GM13977 (cell line): ENCODE data around the gene GKN2.

ENCODE experiments used
- DNase-seq: peaks from one replicate; pipeline ENCODE4 v3.0.0; 2012; ENCODE audit warnings: low spot score
- in situ Hi-C: fragments of 300-500 bp; cut with MboI; formaldehyde crosslinking; loops from one replicate; pipeline ENCODE4 v1.12.0; 2022; ENCODE audit warnings: low sequenced_read_pairs, low pct_unique_long_range_greater_than_20kb, mixed read lengths, inconsistent platforms; ENCODE audit not compliant: unreplicated experiment
- TF ChIP-seq, protein P1 (sequence below): IDR thresholded peaks from 2 replicates; pipeline ENCODE4 v1.5.1; 2012; ENCODE audit warnings: mild to moderate bottlenecking, control low read depth; ENCODE audit not compliant: insufficient read depth; ENCODE audit errors: extremely low read depth, missing control alignments

GKN2 gene

GRCh38 chr2:68992933-68993332, 40.2 kb upstream of the GKN2 start:
- DNase-seq = no peak
- in situ Hi-C loops = no loop called here
- TF ChIP-seq, protein P1, sequence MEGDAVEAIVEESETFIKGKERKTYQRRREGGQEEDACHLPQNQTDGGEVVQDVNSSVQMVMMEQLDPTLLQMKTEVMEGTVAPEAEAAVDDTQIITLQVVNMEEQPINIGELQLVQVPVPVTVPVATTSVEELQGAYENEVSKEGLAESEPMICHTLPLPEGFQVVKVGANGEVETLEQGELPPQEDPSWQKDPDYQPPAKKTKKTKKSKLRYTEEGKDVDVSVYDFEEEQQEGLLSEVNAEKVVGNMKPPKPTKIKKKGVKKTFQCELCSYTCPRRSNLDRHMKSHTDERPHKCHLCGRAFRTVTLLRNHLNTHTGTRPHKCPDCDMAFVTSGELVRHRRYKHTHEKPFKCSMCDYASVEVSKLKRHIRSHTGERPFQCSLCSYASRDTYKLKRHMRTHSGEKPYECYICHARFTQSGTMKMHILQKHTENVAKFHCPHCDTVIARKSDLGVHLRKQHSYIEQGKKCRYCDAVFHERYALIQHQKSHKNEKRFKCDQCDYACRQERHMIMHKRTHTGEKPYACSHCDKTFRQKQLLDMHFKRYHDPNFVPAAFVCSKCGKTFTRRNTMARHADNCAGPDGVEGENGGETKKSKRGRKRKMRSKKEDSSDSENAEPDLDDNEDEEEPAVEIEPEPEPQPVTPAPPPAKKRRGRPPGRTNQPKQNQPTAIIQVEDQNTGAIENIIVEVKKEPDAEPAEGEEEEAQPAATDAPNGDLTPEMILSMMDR = no peak

GRCh38 chr2:68992341-68992740, 39.6 kb upstream of the GKN2 start:
- TF ChIP-seq, protein P1 = no peak
- no peak for DNase-seq
- in situ Hi-C loops = no loop called here

- in situ Hi-C loops = no loop called here
- TF ChIP-seq, protein P1 = no peak
These were observed 36.3 kb upstream of the GKN2 start for GRCh38 chr2:68989035-68989434.

GRCh38 chr2:68987021-68987503, 34.4 kb upstream of the GKN2 start:
- in situ Hi-C loops = no loop called here
- TF ChIP-seq, protein P1 = no peak
- no peak for DNase-seq

More at GRCh38 chr2:68989035-68989434, 36.3 kb upstream of the GKN2 start:
- DNase-seq = no peak

GRCh38 chr2:68980956-68981355, 28.3 kb upstream of the GKN2 start:
- no peak for DNase-seq

GRCh38 chr2:68978098-68978497, 25.4 kb upstream of the GKN2 start:
- TF ChIP-seq, protein P1 = no peak
- DNase-seq = no peak
- in situ Hi-C loops = no loop called here

More at GRCh38 chr2:68980956-68981355, 28.3 kb upstream of the GKN2 start:
- TF ChIP-seq, protein P1 = no peak
- in situ Hi-C loops = no loop called here

GRCh38 chr2:68977453-68977852, 24.8 kb upstream of the GKN2 start:
- TF ChIP-seq, protein P1 = no peak
- in situ Hi-C loops = no loop called here
- DNase-seq = no peak
